LNCaP clone FGC (cell line): Measurements from ENCODE around the gene PERM1.
"Not testable (repeated sequence)": the region's sequence is repeated elsewhere in the genome, so short reads cannot be mapped to it uniquely, and the experiment has no call there.

Experiments used
- DNase-seq: peaks from one replicate; pipeline ENCODE4 v3.0.0-alpha.2; 2011; ENCODE audit warnings: low read depth
- H3K4me3 ChIP-seq: 2 replicates; pipeline ENCODE4 v1.5.1; 2011; ENCODE audit warnings: mild to moderate bottlenecking, low read depth, low read length, control low read depth
- TF ChIP-seq, protein P1 (sequence below): IDR thresholded peaks from 2 replicates; pipeline ENCODE4 v1.5.1; 2012; ENCODE audit warnings: mild to moderate bottlenecking; ENCODE audit not compliant: control insufficient read depth, insufficient read depth; ENCODE audit errors: extremely low read depth

Gene PERM1

DNA sequence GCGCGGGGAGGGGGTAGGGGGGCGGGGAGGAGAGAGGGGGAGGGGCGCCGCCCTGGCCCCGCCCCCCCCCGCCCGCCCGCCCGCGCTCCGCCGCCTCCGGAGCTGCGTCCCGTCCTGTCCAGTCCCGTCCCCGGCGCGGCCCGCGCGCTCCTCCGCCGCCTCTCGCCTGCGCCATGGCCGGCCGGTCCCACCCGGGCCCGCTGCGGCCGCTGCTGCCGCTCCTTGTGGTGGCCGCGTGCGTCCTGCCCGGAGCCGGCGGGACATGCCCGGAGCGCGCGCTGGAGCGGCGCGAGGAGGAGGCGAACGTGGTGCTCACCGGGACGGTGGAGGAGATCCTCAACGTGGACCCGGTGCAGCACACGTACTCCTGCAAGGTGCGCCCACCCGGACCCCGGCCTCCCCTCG lies 38.1 kb upstream of the PERM1 start, which contains the start of gene AGRN:
AGRN (plus strand) TSS at position 121 of the 405 bp plus-strand sequence; CDS start at position 174, 53 bp downstream.
- DNase-seq = no peak
- TF ChIP-seq, protein P1, sequence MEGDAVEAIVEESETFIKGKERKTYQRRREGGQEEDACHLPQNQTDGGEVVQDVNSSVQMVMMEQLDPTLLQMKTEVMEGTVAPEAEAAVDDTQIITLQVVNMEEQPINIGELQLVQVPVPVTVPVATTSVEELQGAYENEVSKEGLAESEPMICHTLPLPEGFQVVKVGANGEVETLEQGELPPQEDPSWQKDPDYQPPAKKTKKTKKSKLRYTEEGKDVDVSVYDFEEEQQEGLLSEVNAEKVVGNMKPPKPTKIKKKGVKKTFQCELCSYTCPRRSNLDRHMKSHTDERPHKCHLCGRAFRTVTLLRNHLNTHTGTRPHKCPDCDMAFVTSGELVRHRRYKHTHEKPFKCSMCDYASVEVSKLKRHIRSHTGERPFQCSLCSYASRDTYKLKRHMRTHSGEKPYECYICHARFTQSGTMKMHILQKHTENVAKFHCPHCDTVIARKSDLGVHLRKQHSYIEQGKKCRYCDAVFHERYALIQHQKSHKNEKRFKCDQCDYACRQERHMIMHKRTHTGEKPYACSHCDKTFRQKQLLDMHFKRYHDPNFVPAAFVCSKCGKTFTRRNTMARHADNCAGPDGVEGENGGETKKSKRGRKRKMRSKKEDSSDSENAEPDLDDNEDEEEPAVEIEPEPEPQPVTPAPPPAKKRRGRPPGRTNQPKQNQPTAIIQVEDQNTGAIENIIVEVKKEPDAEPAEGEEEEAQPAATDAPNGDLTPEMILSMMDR = no peak
- H3K4me3 ChIP-seq = peak within 1 kb of the TSS; percentile 60

DNA sequence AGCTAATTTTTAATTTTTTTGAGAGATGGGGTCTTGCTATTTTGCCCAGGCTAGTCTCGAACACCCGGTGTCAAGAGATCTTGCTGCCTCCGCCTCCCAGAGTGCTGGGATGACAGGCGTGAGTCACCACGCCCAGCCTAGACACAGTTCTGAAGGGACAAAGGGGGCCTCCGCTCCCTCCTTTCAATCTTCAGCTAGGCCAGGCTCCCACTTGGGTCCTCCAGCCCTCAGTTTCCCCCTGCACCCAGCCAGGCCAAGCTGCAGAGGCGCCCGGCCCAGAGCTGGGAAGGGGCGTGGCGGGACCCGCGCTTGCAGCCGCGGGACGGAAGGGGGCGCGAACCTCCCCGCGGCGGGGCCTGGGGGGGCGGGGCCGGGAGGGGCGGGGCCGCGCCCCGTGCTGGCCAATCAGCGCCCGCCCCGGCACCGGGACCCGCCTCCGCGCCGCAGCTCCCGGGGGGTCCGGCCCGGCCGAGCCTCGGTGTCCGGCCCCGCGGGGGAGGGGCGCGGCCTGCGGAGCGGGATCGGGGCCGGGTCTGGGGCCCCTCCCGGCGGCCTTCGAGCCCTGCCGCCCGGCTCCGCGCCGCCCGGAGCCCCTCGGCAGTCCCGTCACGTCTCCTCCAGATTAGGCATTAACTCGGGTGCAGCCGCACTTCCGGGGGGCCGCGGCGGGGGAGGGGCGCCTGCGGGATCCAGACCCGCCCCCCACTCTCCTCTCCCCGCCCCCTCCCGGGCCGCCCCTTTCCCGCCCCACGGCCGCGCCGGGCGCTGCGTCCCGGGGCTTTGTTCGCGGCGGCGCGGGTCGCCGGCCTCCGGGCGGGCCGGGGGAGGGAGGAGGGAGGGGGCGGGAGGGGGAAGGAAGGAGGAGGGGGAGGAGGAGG lies 37.5 kb upstream of the PERM1 start:
- peak overlapping the region; percentile 32; the same call in 1 of the 2 replicates for H3K4me3 ChIP-seq
- DNase-seq = no peak
- TF ChIP-seq, protein P1 = peak; percentile 67

DNA sequence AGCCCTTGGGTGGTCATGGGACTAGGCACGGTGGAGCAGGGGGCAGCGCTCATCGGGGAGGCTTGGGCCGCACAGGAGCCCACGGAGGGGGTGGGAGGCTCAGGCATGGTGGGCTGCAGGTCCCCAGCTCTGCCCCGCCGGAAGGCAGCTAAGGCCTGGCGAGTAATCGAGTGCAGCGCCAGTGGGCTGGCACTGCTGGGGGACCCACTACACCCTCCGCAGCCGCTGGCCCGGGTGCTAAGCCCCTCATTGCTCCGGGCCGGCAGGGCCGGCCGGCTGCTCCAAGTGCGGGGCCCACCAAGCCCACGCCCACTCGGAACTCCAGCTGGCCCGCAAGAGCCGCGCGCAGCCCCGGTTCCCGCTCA lies 36.4 kb upstream of the PERM1 start:
- H3K4me3 ChIP-seq, DNase-seq: not testable (repeated sequence)

- not testable (repeated sequence) for DNase-seq, H3K4me3 ChIP-seq
Measured at GRCh38 chr1:1017397-1018320, 35.8 kb upstream of the PERM1 start.

DNA sequence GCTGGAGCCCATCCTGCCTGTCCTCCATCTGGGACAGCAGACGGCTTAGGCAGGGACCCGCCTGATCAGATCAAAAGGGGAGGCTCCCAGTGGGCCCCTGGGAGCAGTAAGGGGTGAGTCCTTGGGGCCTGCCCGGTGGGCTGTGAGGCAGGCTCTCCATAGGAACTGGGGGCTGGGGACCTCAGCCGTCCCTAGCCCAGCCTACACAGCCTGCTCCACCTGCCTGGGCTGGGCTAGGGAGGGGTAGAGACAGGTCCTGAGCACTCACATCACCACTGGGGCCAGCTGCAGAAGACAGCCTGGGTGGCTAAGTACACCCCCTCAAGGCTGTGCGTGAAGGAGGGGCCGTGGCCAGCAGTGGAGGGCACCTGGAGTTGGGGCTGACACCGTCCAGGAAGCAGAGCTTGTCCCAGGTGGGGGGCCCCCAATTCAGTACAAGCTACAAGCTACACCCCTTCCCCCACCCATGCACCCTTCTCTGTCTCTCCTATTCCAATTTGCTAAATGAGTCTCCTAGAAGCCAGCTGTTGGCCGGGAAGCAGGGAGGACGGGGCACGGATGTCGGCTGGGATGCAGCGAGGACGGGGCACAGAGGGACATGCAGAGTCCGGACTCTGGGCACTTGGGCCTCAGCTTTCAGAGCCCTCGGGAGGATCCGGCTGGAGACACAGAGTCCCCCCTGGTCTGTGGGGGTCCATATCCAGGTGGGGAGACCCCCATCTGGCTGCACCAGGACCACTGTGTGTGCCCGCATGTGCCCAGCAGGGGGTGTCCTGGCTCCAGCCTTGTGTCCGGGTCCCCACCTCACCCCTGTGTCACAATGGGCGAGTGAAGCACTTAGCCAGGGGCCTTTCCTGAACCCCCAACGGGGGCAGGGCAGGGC lies 33.1 kb upstream of the PERM1 start:
- DNase-seq = no peak
- H3K4me3 ChIP-seq = peak overlapping the region; percentile 70

DNA sequence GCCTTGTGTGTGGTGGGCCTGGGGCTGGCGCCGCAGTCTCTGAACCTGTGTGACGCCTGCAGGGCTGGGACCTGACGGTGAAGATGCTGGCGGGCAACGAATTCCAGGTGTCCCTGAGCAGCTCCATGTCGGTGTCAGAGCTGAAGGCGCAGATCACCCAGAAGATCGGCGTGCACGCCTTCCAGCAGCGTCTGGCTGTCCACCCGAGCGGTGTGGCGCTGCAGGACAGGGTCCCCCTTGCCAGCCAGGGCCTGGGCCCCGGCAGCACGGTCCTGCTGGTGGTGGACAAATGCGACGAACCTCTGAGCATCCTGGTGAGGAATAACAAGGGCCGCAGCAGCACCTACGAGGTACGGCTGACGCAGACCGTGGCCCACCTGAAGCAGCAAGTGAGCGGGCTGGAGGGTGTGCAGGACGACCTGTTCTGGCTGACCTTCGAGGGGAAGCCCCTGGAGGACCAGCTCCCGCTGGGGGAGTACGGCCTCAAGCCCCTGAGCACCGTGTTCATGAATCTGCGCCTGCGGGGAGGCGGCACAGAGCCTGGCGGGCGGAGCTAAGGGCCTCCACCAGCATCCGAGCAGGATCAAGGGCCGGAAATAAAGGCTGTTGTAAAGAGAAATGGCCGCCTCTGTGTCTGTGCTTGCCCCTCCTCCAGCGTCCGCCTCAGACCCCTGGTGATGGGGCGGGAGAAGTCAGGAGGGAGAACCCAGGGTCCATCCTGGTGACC lies 32.2 kb upstream of the PERM1 start:
- TF ChIP-seq, protein P1 = no peak
- H3K4me3 ChIP-seq = peak overlapping the region; percentile 70
- no peak for DNase-seq

More for the DNA sequence above, 33.1 kb upstream of the PERM1 start:
- TF ChIP-seq, protein P1 = peak; percentile 45

GRCh38 chr1:1013105-1013921 lies 31.4 kb upstream of the PERM1 start, which contains the start of gene ISG15:
ISG15 (plus strand) TSS chr1:1013497; CDS start chr1:1013574, 77 bp downstream.
- H3K4me3 ChIP-seq = peak within 1 kb of the TSS; percentile 70
- DNase-seq = no peak
- TF ChIP-seq, protein P1 = no peak

- DNase-seq = not testable (repeated sequence)
Measured at GRCh38 chr1:1012736-1013104, 30.8 kb upstream of the PERM1 start.

More at GRCh38 chr1:1012736-1013104, 30.8 kb upstream of the PERM1 start:
- peak overlapping the region; percentile 70 for H3K4me3 ChIP-seq
